H9 (cell line): Measurements from ENCODE around the gene FAM110A. TPM values are rescaled to one million over a fixed set of nuclear protein-coding genes. Genes with fewer than 3 reads are reported as not detected.

ENCODE experiments used
- DNase-seq: peaks from one replicate; pipeline ENCODE4 v3.0.0-alpha.2; 2017
- H2AFZ ChIP-seq: one replicate; pipeline ENCODE4 v1.6.1; 2013; ENCODE audit warnings: mild to moderate bottlenecking, low read length, control low read depth, moderate library complexity
- H2AK5ac ChIP-seq: 2 replicates; pipeline ENCODE4 v1.6.1; 2013; ENCODE audit warnings: low read length, control low read depth, mixed read lengths; ENCODE audit not compliant: insufficient read length
- H2BK120ac ChIP-seq: one replicate; pipeline ENCODE4 v1.6.1; 2013; ENCODE audit warnings: low read depth, mild to moderate bottlenecking, low read length, control low read depth, inconsistent platforms; ENCODE audit not compliant: poor library complexity, severe bottlenecking
- H2BK12ac ChIP-seq: 2 replicates; pipeline ENCODE4 v1.6.1; 2013; ENCODE audit warnings: low read length, control low read depth, mixed read lengths, low read depth; ENCODE audit not compliant: insufficient read length
- H2BK15ac ChIP-seq: 2 replicates; pipeline ENCODE4 v1.6.1; 2013; ENCODE audit warnings: low read depth, low read length, control low read depth
- H2BK20ac ChIP-seq: one replicate; pipeline ENCODE4 v1.6.1; 2013; ENCODE audit warnings: low read depth, mild to moderate bottlenecking, low read length, control low read depth, inconsistent platforms; ENCODE audit not compliant: poor library complexity, severe bottlenecking
- H2BK5ac ChIP-seq: 2 replicates; pipeline ENCODE4 v1.6.1; 2013; ENCODE audit warnings: low read length, control low read depth, mixed read lengths; ENCODE audit not compliant: insufficient read length
- H3K14ac ChIP-seq: 2 replicates; pipeline ENCODE4 v1.6.1; 2013; ENCODE audit warnings: low read length, control low read depth; ENCODE audit not compliant: insufficient read depth
- H3K18ac ChIP-seq: 2 replicates; pipeline ENCODE4 v1.6.1; 2013; ENCODE audit warnings: low read depth, mild to moderate bottlenecking, mixed read lengths, low read length, control low read depth; ENCODE audit not compliant: insufficient read length
- H3K23ac ChIP-seq: 2 replicates; pipeline ENCODE4 v1.6.1; 2013; ENCODE audit warnings: low read length, control low read depth, mixed read lengths, low read depth; ENCODE audit not compliant: insufficient read length
- H3K23me2 ChIP-seq: 2 replicates; pipeline ENCODE4 v1.6.1; 2013; ENCODE audit warnings: low read depth, mild to moderate bottlenecking, mixed read lengths, low read length, control low read depth; ENCODE audit not compliant: insufficient read length, poor library complexity, severe bottlenecking
- H3K27ac ChIP-seq: 2 replicates; pipeline ENCODE4 v1.5.1; 2013; ENCODE audit warnings: low read length, control low read depth, mixed read lengths, low read depth; ENCODE audit not compliant: insufficient read length
- H3K27me3 ChIP-seq: 2 replicates; pipeline ENCODE4 v1.6.1; 2013; ENCODE audit warnings: low read length, control low read depth, inconsistent platforms; ENCODE audit not compliant: insufficient read depth
- H3K4ac ChIP-seq: 2 replicates; pipeline ENCODE4 v1.6.1; 2013; ENCODE audit warnings: low read depth, mild to moderate bottlenecking, control low read depth, inconsistent platforms, low read length, moderate library complexity
- H3K4me1 ChIP-seq: 2 replicates; pipeline ENCODE4 v1.6.1; 2013; ENCODE audit warnings: low read length, control low read depth, inconsistent platforms; ENCODE audit not compliant: insufficient read depth
- H3K4me2 ChIP-seq: 2 replicates; pipeline ENCODE4 v1.6.1; 2013; ENCODE audit warnings: low read length, control low read depth, mixed read lengths; ENCODE audit not compliant: insufficient read length, insufficient read depth
- H3K56ac ChIP-seq: 2 replicates; pipeline ENCODE4 v1.6.1; 2013; ENCODE audit warnings: low read depth, mild to moderate bottlenecking, mixed read lengths, low read length, control low read depth; ENCODE audit not compliant: insufficient read length
- H3K79me1 ChIP-seq: 2 replicates; pipeline ENCODE4 v1.6.1; 2013; ENCODE audit warnings: low read depth, mild to moderate bottlenecking, moderate library complexity, low read length, control low read depth, inconsistent platforms; ENCODE audit not compliant: insufficient read depth, poor library complexity, severe bottlenecking
- H3K79me2 ChIP-seq: 2 replicates; pipeline ENCODE4 v1.6.1; 2013; ENCODE audit warnings: low read length, control low read depth, inconsistent platforms; ENCODE audit not compliant: insufficient read depth
- H3K9ac ChIP-seq: 2 replicates; pipeline ENCODE4 v1.6.1; 2013; ENCODE audit warnings: low read length, control low read depth, mixed read lengths; ENCODE audit not compliant: insufficient read length; ENCODE audit errors: extremely low read depth
- H3K9me3 ChIP-seq: one replicate; pipeline ENCODE4 v1.6.1; 2013; ENCODE audit warnings: low read depth, low read length, inconsistent platforms; ENCODE audit not compliant: control insufficient read depth
- H3T11ph ChIP-seq: one replicate; pipeline ENCODE4 v1.6.1; 2013; ENCODE audit warnings: mild to moderate bottlenecking, low read length, control low read depth, inconsistent platforms
- H4K20me1 ChIP-seq: one replicate; pipeline ENCODE4 v1.6.1; 2013; ENCODE audit not compliant: control insufficient read depth, insufficient read length, insufficient read depth
- H4K5ac ChIP-seq: 2 replicates; pipeline ENCODE4 v1.6.1; 2013; ENCODE audit warnings: low read depth, mild to moderate bottlenecking, mixed read lengths, low read length, control low read depth; ENCODE audit not compliant: insufficient read length
- H4K8ac ChIP-seq: replicated peaks from 2 replicates; pipeline ENCODE4 v1.6.1; 2013; ENCODE audit warnings: low read length, control low read depth, mixed read lengths, low read depth; ENCODE audit not compliant: insufficient read length
- H4K91ac ChIP-seq: 2 replicates; pipeline ENCODE4 v1.6.1; 2013; ENCODE audit warnings: low read depth, mild to moderate bottlenecking, moderate library complexity, mixed read lengths, low read length, control low read depth; ENCODE audit not compliant: insufficient read length
- H3K27ac Mint-ChIP-seq, 3 experiments: 2 replicates in 2 of 3; 3 replicates in 1 of 3; pipeline ENCODE4 v1.8.0; 2020 to 2021; ENCODE audit warnings: mixed read lengths in 3 of 3, mild to moderate bottlenecking in 1 of 3, moderate library complexity in 1 of 3
- H3K27me3 Mint-ChIP-seq: 2 replicates; pipeline ENCODE4 v1.8.0; 2021; ENCODE audit warnings: low read depth, mild to moderate bottlenecking, moderate library complexity, mixed read lengths
- H3K36me3 Mint-ChIP-seq, 3 experiments: 2 replicates in 2 of 3; 3 replicates in 1 of 3; pipeline ENCODE4 v1.8.0; 2020 to 2021; ENCODE audit warnings: low read depth in 3 of 3, mixed read lengths in 3 of 3; ENCODE audit not compliant: insufficient read depth in 1 of 3
- H3K4me1 Mint-ChIP-seq, 2 experiments: 2 replicates each; pipeline ENCODE4 v1.8.0; 2020; ENCODE audit warnings: mixed read lengths in 2 of 2
- H3K4me3 Mint-ChIP-seq, 2 experiments: 2 replicates in 1 of 2; 3 replicates in 1 of 2; pipeline ENCODE4 v1.8.0; 2020 to 2021; ENCODE audit warnings: mild to moderate bottlenecking in 2 of 2, mixed read lengths in 2 of 2, moderate library complexity in 1 of 2
- H3K9me3 Mint-ChIP-seq, 2 experiments: 2 replicates in 1 of 2; 3 replicates in 1 of 2; pipeline ENCODE4 v1.8.0; 2020; ENCODE audit warnings: mild to moderate bottlenecking in 2 of 2, mixed read lengths in 2 of 2, moderate library complexity in 1 of 2
- CTCF ChIP-seq: fragments of 200-600 bp; sonication (generic); conservative IDR thresholded peaks from 3 replicates; pipeline ENCODE4 v1.8.0; 2021; ENCODE audit warnings: antibody characterized with exemption, mild to moderate bottlenecking
- WGBS: extraction: QIAGEN DNeasy Blood & Tissue Kit; methylation state at CpG from one replicate; pipeline ENCODE4 v1.1.7; 2013; ENCODE audit warnings: missing lambda C conversion rate, low lambda C conversion rate, mixed read lengths; ENCODE audit not compliant: insufficient read length; ENCODE audit errors: extremely low coverage; 5-methylcytosine and 5-hydroxymethylcytosine counted together
- total RNA-seq: library from RNA; stranded (reverse); gene quantifications from 2 replicates; pipeline ENCODE4 v1.2.1, GENCODE V29; 2021

Gene FAM110A
- total RNA-seq, 1 experiment from 2014 or later: 10.3 TPM

GRCh38 chr20:855466-856360 is 22.2 kb downstream of the FAM110A start:
- H4K91ac ChIP-seq: no peak overlapping the region
- no peaks in the 10 kb centered on the region for H3K79me1 ChIP-seq
- H4K5ac ChIP-seq: no peak overlapping the region
- no peaks in the 10 kb centered on the region for H3K79me2 ChIP-seq
- H3K36me3 Mint-ChIP-seq: no peaks in the 10 kb centered on the region
- H2AFZ ChIP-seq: no peak overlapping the region
- no peaks in the 10 kb centered on the region for H3K9me3 ChIP-seq
- no peaks in the 10 kb centered on the region for H3K23me2 ChIP-seq
- no peak overlapping the region for H3K23ac ChIP-seq
- no peaks in the 10 kb centered on the region for H3K27me3 ChIP-seq
- H2BK5ac ChIP-seq: no peak overlapping the region
- H3K18ac ChIP-seq: no peak overlapping the region
- peaks cover 5% of the 10 kb centered on the region; the same call in 1 of the 2 replicates for H3K27me3 Mint-ChIP-seq
- H3K4me1 Mint-ChIP-seq: peaks cover 16% of the 10 kb centered on the region in 2 experiments
- no peak for DNase-seq
- no peaks in the 10 kb centered on the region for H4K20me1 ChIP-seq
- H3K4ac ChIP-seq: no peak overlapping the region
- no peak overlapping the region for H3K14ac ChIP-seq
- no peak overlapping the region for H2BK120ac ChIP-seq
- H3K4me1 ChIP-seq: no peaks in the 10 kb centered on the region
- H2BK20ac ChIP-seq: no peak overlapping the region
- no peak overlapping the region for H3T11ph ChIP-seq
- no CpG with 5 or more reads among the region's 11 CpGs for WGBS
- no peaks in the 10 kb centered on the region for H3K9me3 Mint-ChIP-seq
- no peak overlapping the region for H2BK12ac ChIP-seq
- no peak overlapping the region for H3K4me3 Mint-ChIP-seq
- H3K27ac ChIP-seq: no peak overlapping the region
- no peak overlapping the region for H3K27ac Mint-ChIP-seq
- no peak overlapping the region for H4K8ac ChIP-seq
- H2BK15ac ChIP-seq: no peak overlapping the region
- H3K4me2 ChIP-seq: no peak overlapping the region
- H2AK5ac ChIP-seq: no peak overlapping the region
- TF ChIP-seq CTCF: no peak
- no peak overlapping the region for H3K9ac ChIP-seq
- H3K56ac ChIP-seq: no peak overlapping the region
